ENCODE data around the gene CEP192. TPM values are rescaled to one million over a fixed set of nuclear protein-coding genes. Genes with fewer than 3 reads are reported as not detected.

Gene CEP192
- total RNA-seq, 1 experiment from 2014 or later, result 24.3 TPM

- Histone ChIP-seq H3K36me3 (ENCODE audit: control insufficient read depth in 1 of 2, insufficient read depth in 2 of 2, low read length in 2 of 2) (peaks cover 0 to 8% of the 10 kb centered on the region in 2 experiments; a peak in 2 of 4 replicates), H3K9me2 (ENCODE audit: insufficient read depth) (no peaks in the 10 kb centered on the region), H3K27me3 (ENCODE audit: insufficient read depth, low read length) (no peaks in the 10 kb centered on the region), H3K27ac (ENCODE audit: low read depth, low read length) (no peak overlapping the region), H3K4me1 (ENCODE audit: control insufficient read depth in 1 of 2, insufficient read depth in 2 of 2, low read length in 2 of 2) (no peaks in the 10 kb centered on the region), H3K4me2 (ENCODE audit: low read length) (no peak overlapping the region), H3K79me2 (ENCODE audit: insufficient read depth, low read length) (no peaks in the 10 kb centered on the region), H4K20me1 (ENCODE audit: insufficient read depth) (no peaks in the 10 kb centered on the region), H3K4me3 (replicated peaks in 1 of 2; ENCODE audit: low read depth in 1 of 2, low read length in 2 of 2) (no peak overlapping the region), H3K9me3 (ENCODE audit: control insufficient read depth in 1 of 2, insufficient read depth in 1 of 2, low read depth in 1 of 2, low read length in 2 of 2) (no peaks in the 10 kb centered on the region), H2AFZ (ENCODE audit: low read depth, low read length, poor library complexity, severe bottlenecking) (no peak overlapping the region), H3K9ac (ENCODE audit: low read length) (no peak overlapping the region)
- ATAC-seq (no peak), DNase-seq (ENCODE audit: low read depth, low spot score) (no peak)
- intact Hi-C loops (cut with micrococcal nuclease), result no loop called here
- no TSS peak for BruUV-seq (replicated peaks)
- CTCF ChIA-PET, result interaction anchor here (1.6 kb wide), 1 partner anchor 34 kb away, joined by 5 read pairs; no protein-coding TSS in a partner anchor
- TF ChIP-seq SIN3A (IDR thresholded peaks at IDR 0.05; ENCODE audit: low read depth) (no peak), ZBTB33 (IDR thresholded peaks at IDR 0.05; ENCODE audit: extremely low read depth, insufficient replicate concordance, low read length) (no peak), EZH2 (IDR thresholded peaks at IDR 0.05) (no peak), ZFX (IDR thresholded peaks at IDR 0.05) (no peak), ELF1 (IDR thresholded peaks at IDR 0.05; ENCODE audit: borderline replicate concordance, low read depth) (no peak), ATF3 (IDR thresholded peaks at IDR 0.05) (no peak), ZNF274 (IDR thresholded peaks at IDR 0.05; ENCODE audit: low read depth, low read length) (no peak), TCF7L2 (IDR thresholded peaks at IDR 0.05; ENCODE audit: borderline replicate concordance, extremely low read depth, insufficient read depth, insufficient read length) (no peak), EZH2phosphoT487 (IDR thresholded peaks at IDR 0.05; ENCODE audit: borderline replicate concordance) (no peak), CBX3 (IDR thresholded peaks at IDR 0.05; ENCODE audit: low read depth) (no peak), MAX (IDR thresholded peaks at IDR 0.05) (no peak), YY1 (IDR thresholded peaks at IDR 0.05; ENCODE audit: extremely low read depth, insufficient replicate concordance, low read depth, low read length) (no peak), POLR2AphosphoS5 (IDR thresholded peaks at IDR 0.05; ENCODE audit: low read depth, low read length) (no peak), JUND (IDR thresholded peaks at IDR 0.05) (no peak), CEBPB (IDR thresholded peaks at IDR 0.05; ENCODE audit: low read depth) (no peak), REST (IDR thresholded peaks at IDR 0.05; ENCODE audit: low read depth) (no peak)
- RAD21 ChIA-PET (ENCODE audit: low non-redundant PET in 1 of 2, low total read pairs in 2 of 2, uncharacterized antibody in 2 of 2, unreplicated experiment in 2 of 2), result no interaction called here
- POLR2A ChIA-PET, result no interaction called here
These were observed 134.0 kb downstream of the CEP192 start for GRCh38 chr18:13125191-13125590.
